Endothelial cell of umbilical vein (primary cell): Measurements from ENCODE around the gene SMC1B. TPM values are rescaled to one million over a fixed set of nuclear protein-coding genes. Genes with fewer than 3 reads are reported as not detected.

Experiments used
- BruUV-seq: library from RNA; stranded (reverse); fragments of 400-500 nt; replicated peaks from 2 replicates; lab custom pipeline; 2021; lab: Mats Ljungman, UMichigan
- CTCF ChIA-PET: fragments of 300-600, 350-600 bp; sonication (Branson Sonifier 250); formaldehyde crosslinking; loops from one replicate; lab custom pipeline; 2021; ENCODE audit warnings: antibody characterized with exemption, inconsistent platforms; lab: Charles Lee
- POLR2A ChIA-PET: fragments of 300-600, 350-600 bp; sonication (Branson Sonifier 250); formaldehyde crosslinking; loops from one replicate; lab custom pipeline; 2021; ENCODE audit warnings: antibody characterized with exemption, inconsistent platforms; lab: Charles Lee
- DNase-seq: peaks from one replicate; pipeline ENCODE4 v3.0.0-alpha.2; 2011; ENCODE audit warnings: low read depth, low spot score
- FAIRE-seq: peaks from 2 replicates; lab custom pipeline; 2011; peaks lifted over from hg19 to GRCh38; lab: Jason Lieb, UNC
- H2AFZ ChIP-seq: 2 replicates; pipeline ENCODE4 v1.6.0; 2012; ENCODE audit warnings: low read depth, low read length, control low read depth, inconsistent platforms
- H3K27ac ChIP-seq: 2 replicates; pipeline ENCODE4 v1.5.1; 2011; ENCODE audit warnings: low read depth, mild to moderate bottlenecking, control low read depth, low read length, moderate library complexity; ENCODE audit not compliant: insufficient read depth
- H3K27me3 ChIP-seq, 2 experiments: 2 replicates each; pipeline versions ENCODE4 v1.6.0 to v1.6.1; 2011; ENCODE audit warnings: low read length in 2 of 2, mixed read lengths in 1 of 2; ENCODE audit not compliant: control insufficient read depth in 2 of 2, insufficient read depth in 2 of 2
- H3K36me3 ChIP-seq, 2 experiments: 2 replicates in 1 of 2; 3 replicates in 1 of 2; pipeline ENCODE4 v1.5.1; 2011; ENCODE audit warnings: low read length in 2 of 2, mild to moderate bottlenecking in 1 of 2, moderate library complexity in 1 of 2; ENCODE audit not compliant: control insufficient read depth in 2 of 2, insufficient read depth in 2 of 2; ENCODE audit errors: extremely low read depth in 1 of 2
- H3K4me1 ChIP-seq: 3 replicates; pipeline ENCODE4 v1.5.1; 2011; ENCODE audit warnings: mild to moderate bottlenecking, low read length; ENCODE audit not compliant: control insufficient read depth, insufficient read depth; ENCODE audit errors: extremely low read depth
- H3K4me2 ChIP-seq: 2 replicates; pipeline ENCODE4 v1.6.1; 2011; ENCODE audit warnings: low read length, control low read depth, mixed read lengths; ENCODE audit not compliant: insufficient read depth
- H3K4me3 ChIP-seq, 3 experiments: fragments of 200-600 bp in 1 of 3; sonication (generic), shearing (Covaris generic) in 1 of 3; replicated peaks in 1 of 3; 2 replicates each; pipeline ENCODE4 v1.5.1; 2011 to 2016; ENCODE audit warnings: control low read depth in 3 of 3, low read length in 3 of 3, mild to moderate bottlenecking in 2 of 3, inconsistent platforms in 1 of 3, low read depth in 1 of 3, moderate library complexity in 1 of 3; ENCODE audit not compliant: insufficient read depth in 1 of 3
- H3K79me2 ChIP-seq: 2 replicates; pipeline ENCODE4 v1.6.0; 2012; ENCODE audit warnings: low read length, inconsistent platforms; ENCODE audit not compliant: control insufficient read depth, insufficient read depth
- H3K9ac ChIP-seq: replicated peaks from 2 replicates; pipeline ENCODE3; 2011; ENCODE audit warnings: low read length, control low read depth; ENCODE audit not compliant: insufficient read depth; ENCODE audit errors: extremely low read depth
- H3K9me1 ChIP-seq: replicated peaks from 3 replicates; pipeline ENCODE4 v1.6.0; 2011; ENCODE audit warnings: mild to moderate bottlenecking, low read length; ENCODE audit not compliant: control insufficient read depth, insufficient read depth; ENCODE audit errors: extremely low read depth
- H3K9me3 ChIP-seq: replicated peaks from 2 replicates; pipeline ENCODE4 v1.5.1; 2012; ENCODE audit warnings: low read length, inconsistent platforms; ENCODE audit not compliant: control insufficient read depth, insufficient read depth
- H4K20me1 ChIP-seq: replicated peaks from 2 replicates; pipeline ENCODE3; 2011; ENCODE audit warnings: mild to moderate bottlenecking, low read length; ENCODE audit not compliant: control insufficient read depth, insufficient read depth; ENCODE audit errors: extremely low read depth
- EZH2 ChIP-seq: IDR thresholded peaks from 2 replicates; pipeline ENCODE4 v1.6.1; 2012; ENCODE audit warnings: borderline replicate concordance, low read depth, mild to moderate bottlenecking, moderate library complexity, low read length, inconsistent platforms; ENCODE audit not compliant: severe bottlenecking
- FOS ChIP-seq: IDR thresholded peaks from 2 replicates; pipeline ENCODE4 v1.6.1; 2011; ENCODE audit warnings: mild to moderate bottlenecking, low read length, moderate library complexity, borderline replicate concordance; ENCODE audit not compliant: insufficient read depth
- GATA2 ChIP-seq: IDR thresholded peaks from 2 replicates; pipeline ENCODE4 v1.7.0; 2011; ENCODE audit warnings: low read depth, mild to moderate bottlenecking, moderate library complexity, mixed read lengths, low read length; ENCODE audit not compliant: insufficient read length, insufficient read depth
- JUN ChIP-seq: IDR thresholded peaks from 2 replicates; pipeline ENCODE4 v1.6.1; 2011; ENCODE audit warnings: borderline replicate concordance, low read depth; ENCODE audit not compliant: insufficient read length, insufficient read depth
- MYC ChIP-seq: IDR thresholded peaks from one replicate; pipeline ENCODE4 v1.6.1; 2011; ENCODE audit warnings: mild to moderate bottlenecking, low read depth, low read length
- POLR2A ChIP-seq: IDR thresholded peaks from 2 replicates; pipeline ENCODE4 v1.6.1; 2012; ENCODE audit warnings: low read depth, mild to moderate bottlenecking, control low read depth, low read length
- POLR2AphosphoS5 ChIP-seq: IDR thresholded peaks from 2 replicates; pipeline ENCODE4 v1.6.1; 2012; ENCODE audit warnings: low read depth, mild to moderate bottlenecking, control low read depth, low read length, moderate library complexity; ENCODE audit not compliant: insufficient read depth
- dilution Hi-C: fragments of 300-500 bp; cut with MboI; formaldehyde crosslinking; loops from one replicate; pipeline ENCODE4 v1.15.0; 2019; ENCODE audit warnings: low sequenced_read_pairs; ENCODE audit not compliant: extremely low pct_ligation_motif_present
- intact Hi-C: fragments of 100-400 bp; cut with micrococcal nuclease; formaldehyde crosslinking; loops from one replicate; pipeline ENCODE4 v1.10.0; 2022
- polyA plus RNA-seq, 4 experiments: library from polyadenylated mRNA; depleted of rRNA in 3 of 4; stranded (reverse) in 3 of 4; unstranded in 1 of 4; fragments of >200 nt; gene quantifications; 2 replicates each; pipeline versions ENCODE4 v1.2.1 to v1.2.3, GENCODE V29; 2011 to 2012; ENCODE audit warnings: missing spikeins in 1 of 4
- total RNA-seq: library from RNA; stranded (reverse); gene quantifications from 2 replicates; pipeline ENCODE4 v1.2.3, GENCODE V29; 2021
- TF ChIP-seq, protein P1 (sequence below), 2 donors: IDR thresholded peaks; 1 replicate in 1 of 2; 2 replicates in 1 of 2; pipeline ENCODE4 v1.5.1; 2011; ENCODE audit warnings: low read length in 2 of 2, mild to moderate bottlenecking in 2 of 2, moderate library complexity in 2 of 2, control low read depth in 1 of 2, inconsistent platforms in 1 of 2, low read depth in 1 of 2; ENCODE audit not compliant: insufficient read depth in 1 of 2; ENCODE audit errors: extremely low read depth in 1 of 2
- TF ChIP-seq, protein P2 (sequence below): IDR thresholded peaks from 2 replicates; pipeline ENCODE4 v1.6.1; 2011; ENCODE audit not compliant: insufficient read depth, insufficient read length

SMC1B gene
- total and polyA plus RNA-seq, 2 donors (not counting 3 experiments of a cell fraction or from before 2014, with no cell fraction given): 0.07 TPM; not detected in 1

DNA sequence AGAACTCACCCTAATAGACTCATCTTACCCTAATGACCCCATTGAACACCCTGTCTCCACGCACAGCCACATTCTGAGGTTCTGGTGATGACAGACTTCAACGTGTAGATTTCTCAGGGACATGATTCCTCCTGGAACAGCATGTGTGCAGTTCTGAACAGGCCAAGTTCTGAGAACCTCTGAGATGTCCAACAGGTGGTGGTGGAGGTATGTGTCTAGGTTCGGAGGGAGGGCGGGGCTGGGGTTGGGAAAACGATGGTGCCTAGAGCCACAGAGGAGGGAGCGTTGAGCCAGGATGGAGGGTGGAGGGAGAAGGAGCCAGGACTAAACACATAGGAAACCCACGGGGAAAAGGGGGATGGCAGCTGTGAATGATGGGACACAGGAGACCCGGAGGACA, 45.8 kb upstream of the SMC1B start:
- POLR2A ChIA-PET: no interaction called here
- Histone ChIP-seq H3K9me1 (no peaks in the 10 kb centered on the region), H3K9me3 (no peaks in the 10 kb centered on the region), H4K20me1 (no peaks in the 10 kb centered on the region), H3K4me2 (no peak overlapping the region), H3K4me3 (no peak overlapping the region), H3K27me3 (no peaks in the 10 kb centered on the region), H3K4me1 (no peaks in the 10 kb centered on the region), H3K79me2 (no peaks in the 10 kb centered on the region), H2AFZ (no peak overlapping the region), H3K36me3 (no peaks in the 10 kb centered on the region), H3K27ac (no peak overlapping the region), H3K9ac (no peak overlapping the region)
- FAIRE-seq (no peak), DNase-seq (no peak)
- no TSS peak for BruUV-seq
- dilution Hi-C loops: no loop called here
- intact Hi-C loops: no loop called here
- no peak for TF ChIP-seq POLR2AphosphoS5
- TF ChIP-seq MYC: no peak
- TF ChIP-seq JUN: no peak
- no peak for TF ChIP-seq EZH2
- TF ChIP-seq FOS: no peak
- TF ChIP-seq, protein P1, sequence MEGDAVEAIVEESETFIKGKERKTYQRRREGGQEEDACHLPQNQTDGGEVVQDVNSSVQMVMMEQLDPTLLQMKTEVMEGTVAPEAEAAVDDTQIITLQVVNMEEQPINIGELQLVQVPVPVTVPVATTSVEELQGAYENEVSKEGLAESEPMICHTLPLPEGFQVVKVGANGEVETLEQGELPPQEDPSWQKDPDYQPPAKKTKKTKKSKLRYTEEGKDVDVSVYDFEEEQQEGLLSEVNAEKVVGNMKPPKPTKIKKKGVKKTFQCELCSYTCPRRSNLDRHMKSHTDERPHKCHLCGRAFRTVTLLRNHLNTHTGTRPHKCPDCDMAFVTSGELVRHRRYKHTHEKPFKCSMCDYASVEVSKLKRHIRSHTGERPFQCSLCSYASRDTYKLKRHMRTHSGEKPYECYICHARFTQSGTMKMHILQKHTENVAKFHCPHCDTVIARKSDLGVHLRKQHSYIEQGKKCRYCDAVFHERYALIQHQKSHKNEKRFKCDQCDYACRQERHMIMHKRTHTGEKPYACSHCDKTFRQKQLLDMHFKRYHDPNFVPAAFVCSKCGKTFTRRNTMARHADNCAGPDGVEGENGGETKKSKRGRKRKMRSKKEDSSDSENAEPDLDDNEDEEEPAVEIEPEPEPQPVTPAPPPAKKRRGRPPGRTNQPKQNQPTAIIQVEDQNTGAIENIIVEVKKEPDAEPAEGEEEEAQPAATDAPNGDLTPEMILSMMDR (IDR thresholded peaks at IDR 0.05; ENCODE audit: extremely low read depth in 1 of 2, insufficient read depth in 1 of 2, low read depth in 1 of 2, low read length in 2 of 2): no peak
- no peak for TF ChIP-seq GATA2
- TF ChIP-seq, protein P2, sequence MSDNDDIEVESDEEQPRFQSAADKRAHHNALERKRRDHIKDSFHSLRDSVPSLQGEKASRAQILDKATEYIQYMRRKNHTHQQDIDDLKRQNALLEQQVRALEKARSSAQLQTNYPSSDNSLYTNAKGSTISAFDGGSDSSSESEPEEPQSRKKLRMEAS: no peak
- no peak for TF ChIP-seq POLR2A
- CTCF ChIA-PET: no interaction called here
